H9 (cell line): Measurements from ENCODE around the gene CRAMP1. TPM values are rescaled to one million over a fixed set of nuclear protein-coding genes. Genes with fewer than 3 reads are reported as not detected.
A peak's percentile ranks its signal among the peaks of the same experiment; 100 is the strongest.

Experiments
- DNase-seq: peaks from one replicate; pipeline ENCODE4 v3.0.0-alpha.2; 2017
- H2AFZ ChIP-seq: one replicate; pipeline ENCODE4 v1.6.1; 2013; ENCODE audit warnings: mild to moderate bottlenecking, low read length, control low read depth, moderate library complexity
- H2AK5ac ChIP-seq: 2 replicates; pipeline ENCODE4 v1.6.1; 2013; ENCODE audit warnings: low read length, control low read depth, mixed read lengths; ENCODE audit not compliant: insufficient read length
- H2BK120ac ChIP-seq: one replicate; pipeline ENCODE4 v1.6.1; 2013; ENCODE audit warnings: low read depth, mild to moderate bottlenecking, low read length, control low read depth, inconsistent platforms; ENCODE audit not compliant: poor library complexity, severe bottlenecking
- H2BK12ac ChIP-seq: 2 replicates; pipeline ENCODE4 v1.6.1; 2013; ENCODE audit warnings: low read length, control low read depth, mixed read lengths, low read depth; ENCODE audit not compliant: insufficient read length
- H2BK15ac ChIP-seq: 2 replicates; pipeline ENCODE4 v1.6.1; 2013; ENCODE audit warnings: low read depth, low read length, control low read depth
- H2BK20ac ChIP-seq: one replicate; pipeline ENCODE4 v1.6.1; 2013; ENCODE audit warnings: low read depth, mild to moderate bottlenecking, low read length, control low read depth, inconsistent platforms; ENCODE audit not compliant: poor library complexity, severe bottlenecking
- H2BK5ac ChIP-seq: 2 replicates; pipeline ENCODE4 v1.6.1; 2013; ENCODE audit warnings: low read length, control low read depth, mixed read lengths; ENCODE audit not compliant: insufficient read length
- H3K14ac ChIP-seq: 2 replicates; pipeline ENCODE4 v1.6.1; 2013; ENCODE audit warnings: low read length, control low read depth; ENCODE audit not compliant: insufficient read depth
- H3K18ac ChIP-seq: 2 replicates; pipeline ENCODE4 v1.6.1; 2013; ENCODE audit warnings: low read depth, mild to moderate bottlenecking, mixed read lengths, low read length, control low read depth; ENCODE audit not compliant: insufficient read length
- H3K23ac ChIP-seq: 2 replicates; pipeline ENCODE4 v1.6.1; 2013; ENCODE audit warnings: low read length, control low read depth, mixed read lengths, low read depth; ENCODE audit not compliant: insufficient read length
- H3K23me2 ChIP-seq: 2 replicates; pipeline ENCODE4 v1.6.1; 2013; ENCODE audit warnings: low read depth, mild to moderate bottlenecking, mixed read lengths, low read length, control low read depth; ENCODE audit not compliant: insufficient read length, poor library complexity, severe bottlenecking
- H3K27ac ChIP-seq: 2 replicates; pipeline ENCODE4 v1.5.1; 2013; ENCODE audit warnings: low read length, control low read depth, mixed read lengths, low read depth; ENCODE audit not compliant: insufficient read length
- H3K27me3 ChIP-seq: 2 replicates; pipeline ENCODE4 v1.6.1; 2013; ENCODE audit warnings: low read length, control low read depth, inconsistent platforms; ENCODE audit not compliant: insufficient read depth
- H3K4ac ChIP-seq: 2 replicates; pipeline ENCODE4 v1.6.1; 2013; ENCODE audit warnings: low read depth, mild to moderate bottlenecking, control low read depth, inconsistent platforms, low read length, moderate library complexity
- H3K4me1 ChIP-seq: 2 replicates; pipeline ENCODE4 v1.6.1; 2013; ENCODE audit warnings: low read length, control low read depth, inconsistent platforms; ENCODE audit not compliant: insufficient read depth
- H3K4me2 ChIP-seq: 2 replicates; pipeline ENCODE4 v1.6.1; 2013; ENCODE audit warnings: low read length, control low read depth, mixed read lengths; ENCODE audit not compliant: insufficient read length, insufficient read depth
- H3K56ac ChIP-seq: 2 replicates; pipeline ENCODE4 v1.6.1; 2013; ENCODE audit warnings: low read depth, mild to moderate bottlenecking, mixed read lengths, low read length, control low read depth; ENCODE audit not compliant: insufficient read length
- H3K79me1 ChIP-seq: 2 replicates; pipeline ENCODE4 v1.6.1; 2013; ENCODE audit warnings: low read depth, mild to moderate bottlenecking, moderate library complexity, low read length, control low read depth, inconsistent platforms; ENCODE audit not compliant: insufficient read depth, poor library complexity, severe bottlenecking
- H3K79me2 ChIP-seq: 2 replicates; pipeline ENCODE4 v1.6.1; 2013; ENCODE audit warnings: low read length, control low read depth, inconsistent platforms; ENCODE audit not compliant: insufficient read depth
- H3K9ac ChIP-seq: 2 replicates; pipeline ENCODE4 v1.6.1; 2013; ENCODE audit warnings: low read length, control low read depth, mixed read lengths; ENCODE audit not compliant: insufficient read length; ENCODE audit errors: extremely low read depth
- H3K9me3 ChIP-seq: one replicate; pipeline ENCODE4 v1.6.1; 2013; ENCODE audit warnings: low read depth, low read length, inconsistent platforms; ENCODE audit not compliant: control insufficient read depth
- H3T11ph ChIP-seq: one replicate; pipeline ENCODE4 v1.6.1; 2013; ENCODE audit warnings: mild to moderate bottlenecking, low read length, control low read depth, inconsistent platforms
- H4K20me1 ChIP-seq: one replicate; pipeline ENCODE4 v1.6.1; 2013; ENCODE audit not compliant: control insufficient read depth, insufficient read length, insufficient read depth
- H4K5ac ChIP-seq: 2 replicates; pipeline ENCODE4 v1.6.1; 2013; ENCODE audit warnings: low read depth, mild to moderate bottlenecking, mixed read lengths, low read length, control low read depth; ENCODE audit not compliant: insufficient read length
- H4K8ac ChIP-seq: replicated peaks from 2 replicates; pipeline ENCODE4 v1.6.1; 2013; ENCODE audit warnings: low read length, control low read depth, mixed read lengths, low read depth; ENCODE audit not compliant: insufficient read length
- H4K91ac ChIP-seq: 2 replicates; pipeline ENCODE4 v1.6.1; 2013; ENCODE audit warnings: low read depth, mild to moderate bottlenecking, moderate library complexity, mixed read lengths, low read length, control low read depth; ENCODE audit not compliant: insufficient read length
- H3K27ac Mint-ChIP-seq, 3 experiments: 2 replicates in 2 of 3; 3 replicates in 1 of 3; pipeline ENCODE4 v1.8.0; 2020 to 2021; ENCODE audit warnings: mixed read lengths in 3 of 3, mild to moderate bottlenecking in 1 of 3, moderate library complexity in 1 of 3
- H3K27me3 Mint-ChIP-seq: 2 replicates; pipeline ENCODE4 v1.8.0; 2021; ENCODE audit warnings: low read depth, mild to moderate bottlenecking, moderate library complexity, mixed read lengths
- H3K36me3 Mint-ChIP-seq, 3 experiments: 2 replicates in 2 of 3; 3 replicates in 1 of 3; pipeline ENCODE4 v1.8.0; 2020 to 2021; ENCODE audit warnings: low read depth in 3 of 3, mixed read lengths in 3 of 3; ENCODE audit not compliant: insufficient read depth in 1 of 3
- H3K4me1 Mint-ChIP-seq, 2 experiments: 2 replicates each; pipeline ENCODE4 v1.8.0; 2020; ENCODE audit warnings: mixed read lengths in 2 of 2
- H3K4me3 Mint-ChIP-seq, 2 experiments: 2 replicates in 1 of 2; 3 replicates in 1 of 2; pipeline ENCODE4 v1.8.0; 2020 to 2021; ENCODE audit warnings: mild to moderate bottlenecking in 2 of 2, mixed read lengths in 2 of 2, moderate library complexity in 1 of 2
- H3K9me3 Mint-ChIP-seq, 2 experiments: 2 replicates in 1 of 2; 3 replicates in 1 of 2; pipeline ENCODE4 v1.8.0; 2020; ENCODE audit warnings: mild to moderate bottlenecking in 2 of 2, mixed read lengths in 2 of 2, moderate library complexity in 1 of 2
- WGBS: extraction: QIAGEN DNeasy Blood & Tissue Kit; methylation state at CpG from one replicate; pipeline ENCODE4 v1.1.7; 2013; ENCODE audit warnings: missing lambda C conversion rate, low lambda C conversion rate, mixed read lengths; ENCODE audit not compliant: insufficient read length; ENCODE audit errors: extremely low coverage; 5-methylcytosine and 5-hydroxymethylcytosine counted together
- total RNA-seq: library from RNA; stranded (reverse); gene quantifications from 2 replicates; pipeline ENCODE4 v1.2.1, GENCODE V29; 2021
- TF ChIP-seq, protein P1 (sequence below): fragments of 200-600 bp; sonication (generic); conservative IDR thresholded peaks from 3 replicates; pipeline ENCODE4 v1.8.0; 2021; ENCODE audit warnings: antibody characterized with exemption, mild to moderate bottlenecking

CRAMP1 gene
- total RNA-seq, 1 experiment from 2014 or later, result 46.2 TPM

DNA sequence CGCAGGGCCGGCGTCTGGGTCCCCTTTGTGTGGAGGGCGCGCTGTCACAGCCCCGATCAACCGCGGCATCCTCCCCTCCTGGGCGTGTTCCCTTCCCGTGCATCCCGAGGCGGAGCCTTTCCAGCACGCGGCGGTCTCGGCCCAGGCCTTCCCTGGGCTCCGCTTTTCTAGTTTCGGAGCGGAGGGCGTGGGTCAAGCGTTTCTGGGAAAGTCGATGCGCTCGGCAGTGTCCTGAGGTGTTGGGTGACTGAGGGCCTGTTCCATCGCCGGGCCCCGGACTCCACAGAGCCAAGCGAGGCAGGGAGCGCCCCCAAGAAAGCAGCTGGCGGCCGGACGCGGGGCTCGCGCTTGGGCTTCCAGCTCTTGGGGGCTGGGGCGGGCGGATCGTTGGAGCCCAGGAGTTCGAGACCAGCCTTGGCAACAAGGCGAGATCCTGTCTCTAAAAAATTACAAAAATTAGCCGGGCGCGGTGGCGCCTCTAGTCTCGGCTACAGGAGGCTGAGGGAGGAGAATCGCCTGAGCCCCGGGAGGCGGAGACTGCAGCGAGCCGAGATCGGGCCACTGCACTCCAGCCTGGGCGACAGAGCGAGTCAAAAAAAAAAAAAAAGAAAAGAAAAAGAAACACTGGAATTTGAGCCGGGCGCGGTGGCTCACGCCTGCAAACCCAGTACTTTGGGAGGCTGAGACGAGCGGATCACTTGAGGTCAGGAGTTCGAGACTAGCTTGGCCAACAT is 1.1 kb upstream of the CRAMP1 start:
- Mint-ChIP-seq H3K27ac (peak overlapping the region in 1 of 3 experiments; percentile 76; a peak in 2 of 7 replicates), H3K27me3 (peaks cover 17% of the 10 kb centered on the region), H3K4me1 (peaks cover 22 to 30% of the 10 kb centered on the region in 2 experiments), H3K4me3 (peak overlapping the region; percentile 83 to 96), H3K36me3 (peaks cover 7 to 20% (median 18%) of the 10 kb centered on the region in 3 experiments), H3K9me3 (peaks cover 0 to 3% of the 10 kb centered on the region in 2 experiments; a peak in 1 of 5 replicates)
- H4K5ac ChIP-seq, result no peak overlapping the region
- no peak overlapping the region for H3K56ac ChIP-seq
- no peak overlapping the region for H4K8ac ChIP-seq
- H3K14ac ChIP-seq, result peak overlapping the region; percentile 82
- no CpG with 5 or more reads among the region's 60 CpGs for WGBS
- no peak overlapping the region; the same call in 1 of the 2 replicates for H3K4ac ChIP-seq
- no peak overlapping the region for H3K27ac ChIP-seq
- TF ChIP-seq, protein P1, sequence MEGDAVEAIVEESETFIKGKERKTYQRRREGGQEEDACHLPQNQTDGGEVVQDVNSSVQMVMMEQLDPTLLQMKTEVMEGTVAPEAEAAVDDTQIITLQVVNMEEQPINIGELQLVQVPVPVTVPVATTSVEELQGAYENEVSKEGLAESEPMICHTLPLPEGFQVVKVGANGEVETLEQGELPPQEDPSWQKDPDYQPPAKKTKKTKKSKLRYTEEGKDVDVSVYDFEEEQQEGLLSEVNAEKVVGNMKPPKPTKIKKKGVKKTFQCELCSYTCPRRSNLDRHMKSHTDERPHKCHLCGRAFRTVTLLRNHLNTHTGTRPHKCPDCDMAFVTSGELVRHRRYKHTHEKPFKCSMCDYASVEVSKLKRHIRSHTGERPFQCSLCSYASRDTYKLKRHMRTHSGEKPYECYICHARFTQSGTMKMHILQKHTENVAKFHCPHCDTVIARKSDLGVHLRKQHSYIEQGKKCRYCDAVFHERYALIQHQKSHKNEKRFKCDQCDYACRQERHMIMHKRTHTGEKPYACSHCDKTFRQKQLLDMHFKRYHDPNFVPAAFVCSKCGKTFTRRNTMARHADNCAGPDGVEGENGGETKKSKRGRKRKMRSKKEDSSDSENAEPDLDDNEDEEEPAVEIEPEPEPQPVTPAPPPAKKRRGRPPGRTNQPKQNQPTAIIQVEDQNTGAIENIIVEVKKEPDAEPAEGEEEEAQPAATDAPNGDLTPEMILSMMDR, result no peak
- H2BK15ac ChIP-seq, result no peak overlapping the region
- peaks cover 24% of the 10 kb centered on the region for H3K23me2 ChIP-seq
- H2AK5ac ChIP-seq, result no peak overlapping the region
- no peak overlapping the region for H3T11ph ChIP-seq
- H3K79me1 ChIP-seq, result peaks cover 3% of the 10 kb centered on the region
- no peak overlapping the region for H2AFZ ChIP-seq
- no peak overlapping the region for H2BK12ac ChIP-seq
- H3K23ac ChIP-seq, result no peak overlapping the region
- H3K4me1 ChIP-seq, result no peaks in the 10 kb centered on the region
- H3K79me2 ChIP-seq, result peaks cover 4% of the 10 kb centered on the region; the same call in 1 of the 2 replicates
- no peaks in the 10 kb centered on the region for H4K20me1 ChIP-seq
- H2BK5ac ChIP-seq, result no peak overlapping the region
- H2BK120ac ChIP-seq, result no peak overlapping the region
- peak overlapping the region; percentile 49 for H3K9ac ChIP-seq
- H4K91ac ChIP-seq, result no peak overlapping the region
- H2BK20ac ChIP-seq, result no peak overlapping the region
- peak overlapping the region; percentile 74 for H3K18ac ChIP-seq
- H3K27me3 ChIP-seq, result peaks cover 6% of the 10 kb centered on the region; the same call in 1 of the 2 replicates
- peak overlapping the region; percentile 44 for H3K4me2 ChIP-seq
- H3K9me3 ChIP-seq, result no peaks in the 10 kb centered on the region
- DNase-seq, result no peak
